Measurements from ENCODE around the gene DSCAM. TPM values are rescaled to one million over a fixed set of nuclear protein-coding genes. Genes with fewer than 3 reads are reported as not detected.

DSCAM gene
- total RNA-seq, 1 donor from 2014 or later: not detected

- no peak for TF ChIP-seq CTCF (IDR thresholded peaks at IDR 0.05)
- Mint-ChIP-seq H3K4me3 (ENCODE audit: unreplicated experiment) (no peak overlapping the region), H3K27me3 (ENCODE audit: unreplicated experiment) (no peaks in the 10 kb centered on the region), H3K9me3 (ENCODE audit: unreplicated experiment) (peaks cover 31% of the 10 kb centered on the region), H3K27ac (ENCODE audit: unreplicated experiment) (no peak overlapping the region), H3K4me1 (ENCODE audit: unreplicated experiment) (no peaks in the 10 kb centered on the region), H3K36me3 (ENCODE audit: unreplicated experiment) (no peaks in the 10 kb centered on the region)
- no peak for DNase-seq (ENCODE audit: extremely low spot score, unreplicated experiment)
Measured at GRCh38 chr21:40587736-40588346, 259.1 kb downstream of the DSCAM start.

GRCh38 chr21:40586575-40586974 is 260.4 kb downstream of the DSCAM start:
- no peak for TF ChIP-seq CTCF (IDR thresholded peaks at IDR 0.05)
- Mint-ChIP-seq H3K27ac (ENCODE audit: unreplicated experiment) (no peak overlapping the region), H3K36me3 (ENCODE audit: unreplicated experiment) (no peaks in the 10 kb centered on the region), H3K9me3 (ENCODE audit: unreplicated experiment) (peaks cover 33% of the 10 kb centered on the region), H3K4me1 (ENCODE audit: unreplicated experiment) (no peaks in the 10 kb centered on the region), H3K27me3 (ENCODE audit: unreplicated experiment) (no peaks in the 10 kb centered on the region), H3K4me3 (ENCODE audit: unreplicated experiment) (no peak overlapping the region)
- no peak for DNase-seq (ENCODE audit: extremely low spot score, unreplicated experiment)

- Mint-ChIP-seq H3K4me3 (ENCODE audit: unreplicated experiment) (no peak overlapping the region), H3K36me3 (ENCODE audit: unreplicated experiment) (no peaks in the 10 kb centered on the region), H3K4me1 (ENCODE audit: unreplicated experiment) (no peaks in the 10 kb centered on the region), H3K27ac (ENCODE audit: unreplicated experiment) (no peak overlapping the region), H3K27me3 (ENCODE audit: unreplicated experiment) (no peaks in the 10 kb centered on the region), H3K9me3 (ENCODE audit: unreplicated experiment) (peaks cover 42% of the 10 kb centered on the region)
- no peak for TF ChIP-seq CTCF (IDR thresholded peaks at IDR 0.05)
- DNase-seq (ENCODE audit: extremely low spot score, unreplicated experiment): no peak
Measured at GRCh38 chr21:40577285-40578043, 269.5 kb downstream of the DSCAM start.

- no peak for TF ChIP-seq CTCF (IDR thresholded peaks at IDR 0.05)
- Mint-ChIP-seq H3K36me3 (ENCODE audit: unreplicated experiment) (no peaks in the 10 kb centered on the region), H3K27ac (ENCODE audit: unreplicated experiment) (no peak overlapping the region), H3K9me3 (ENCODE audit: unreplicated experiment) (peaks cover 36% of the 10 kb centered on the region), H3K4me3 (ENCODE audit: unreplicated experiment) (no peak overlapping the region), H3K4me1 (ENCODE audit: unreplicated experiment) (no peaks in the 10 kb centered on the region), H3K27me3 (ENCODE audit: unreplicated experiment) (no peaks in the 10 kb centered on the region)
- DNase-seq (ENCODE audit: extremely low spot score, unreplicated experiment): no peak
Measured at GRCh38 chr21:40575976-40576375, 271.0 kb downstream of the DSCAM start.

GRCh38 chr21:40569357-40569756 is 277.6 kb downstream of the DSCAM start:
- no peak for DNase-seq (ENCODE audit: extremely low spot score, unreplicated experiment)
- Mint-ChIP-seq H3K27ac (ENCODE audit: unreplicated experiment) (no peak overlapping the region), H3K27me3 (ENCODE audit: unreplicated experiment) (no peaks in the 10 kb centered on the region), H3K4me1 (ENCODE audit: unreplicated experiment) (no peaks in the 10 kb centered on the region), H3K9me3 (ENCODE audit: unreplicated experiment) (peaks cover 42% of the 10 kb centered on the region), H3K4me3 (ENCODE audit: unreplicated experiment) (no peak overlapping the region), H3K36me3 (ENCODE audit: unreplicated experiment) (no peaks in the 10 kb centered on the region)
- no peak for TF ChIP-seq CTCF (IDR thresholded peaks at IDR 0.05)

Data from osteocyte (in vitro differentiated cells).